H1 (cell line): ENCODE data around the gene PCF11.

Source experiments
- POLR2A ChIP-seq, 2 experiments: IDR thresholded peaks; 1 replicate in 1 of 2; 2 replicates in 1 of 2; pipeline ENCODE4 v1.6.1; 2011; ENCODE audit warnings: low read depth in 2 of 2, low read length in 2 of 2, mild to moderate bottlenecking in 2 of 2; ENCODE audit errors: control extremely low read depth in 1 of 2
- RAD21 ChIP-seq, 2 experiments: IDR thresholded peaks in 1 of 2; conservative IDR thresholded peaks in 1 of 2; 2 replicates each; pipeline ENCODE4 v1.6.1; 2011; ENCODE audit warnings: low read depth in 2 of 2, low read length in 2 of 2, improper control_type of control experiment in 1 of 2, inconsistent platforms in 1 of 2, mild to moderate bottlenecking in 1 of 2, moderate library complexity in 1 of 2
- TF ChIP-seq, protein P1 (sequence below), 3 experiments: IDR thresholded peaks; 1 replicate in 2 of 3; 2 replicates in 1 of 3; pipeline versions ENCODE4 v1.5.1 to v1.6.1; 2011; ENCODE audit warnings: low read length in 3 of 3, mild to moderate bottlenecking in 3 of 3, inconsistent platforms in 2 of 3, low read depth in 1 of 3, moderate library complexity in 1 of 3; ENCODE audit not compliant: insufficient read depth in 1 of 3; ENCODE audit errors: control extremely low read depth in 1 of 3

DNA sequence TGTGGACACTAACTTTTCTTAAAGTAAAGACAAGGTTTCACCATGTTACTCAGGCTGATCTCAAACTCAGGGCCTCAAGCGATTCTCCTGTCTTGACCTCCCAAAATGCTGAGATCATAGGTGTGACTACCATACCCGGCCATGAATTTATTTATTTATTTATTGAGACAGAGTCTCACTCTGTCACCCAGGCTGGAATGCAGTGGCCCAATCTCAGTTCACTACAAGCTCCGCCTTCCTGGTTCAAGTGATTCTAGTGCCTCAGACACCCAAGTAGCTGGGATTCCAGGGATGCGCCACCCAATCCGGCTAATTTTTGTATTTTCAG lies 29.7 kb upstream of the PCF11 start:
- TF ChIP-seq, protein P1, sequence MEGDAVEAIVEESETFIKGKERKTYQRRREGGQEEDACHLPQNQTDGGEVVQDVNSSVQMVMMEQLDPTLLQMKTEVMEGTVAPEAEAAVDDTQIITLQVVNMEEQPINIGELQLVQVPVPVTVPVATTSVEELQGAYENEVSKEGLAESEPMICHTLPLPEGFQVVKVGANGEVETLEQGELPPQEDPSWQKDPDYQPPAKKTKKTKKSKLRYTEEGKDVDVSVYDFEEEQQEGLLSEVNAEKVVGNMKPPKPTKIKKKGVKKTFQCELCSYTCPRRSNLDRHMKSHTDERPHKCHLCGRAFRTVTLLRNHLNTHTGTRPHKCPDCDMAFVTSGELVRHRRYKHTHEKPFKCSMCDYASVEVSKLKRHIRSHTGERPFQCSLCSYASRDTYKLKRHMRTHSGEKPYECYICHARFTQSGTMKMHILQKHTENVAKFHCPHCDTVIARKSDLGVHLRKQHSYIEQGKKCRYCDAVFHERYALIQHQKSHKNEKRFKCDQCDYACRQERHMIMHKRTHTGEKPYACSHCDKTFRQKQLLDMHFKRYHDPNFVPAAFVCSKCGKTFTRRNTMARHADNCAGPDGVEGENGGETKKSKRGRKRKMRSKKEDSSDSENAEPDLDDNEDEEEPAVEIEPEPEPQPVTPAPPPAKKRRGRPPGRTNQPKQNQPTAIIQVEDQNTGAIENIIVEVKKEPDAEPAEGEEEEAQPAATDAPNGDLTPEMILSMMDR (IDR thresholded peaks at IDR 0.05; ENCODE audit: control extremely low read depth in 1 of 3, insufficient read depth in 1 of 3, low read depth in 1 of 3, low read length in 3 of 3): no peak
- TF ChIP-seq RAD21 (IDR thresholded peaks at IDR 0.05 in 1 of 2, conservative IDR thresholded peaks at IDR 0.05 in 1 of 2; ENCODE audit: low read depth in 2 of 2, low read length in 2 of 2) (no peak), POLR2A (IDR thresholded peaks at IDR 0.05; ENCODE audit: control extremely low read depth in 1 of 2, low read depth in 2 of 2, low read length in 2 of 2) (no peak)
